Stomach (tissue), 4 donors: ENCODE data around the gene CLEC2L.

Experiments used
- CTCF ChIP-seq, 7 experiments: fragments of 450-650 bp in 4 of 7; fragments of 200-600 bp in 3 of 7; sonication (generic) in 3 of 7; IDR thresholded peaks; one replicate each; pipeline ENCODE4 v1.5.1; 2016 to 2019; ENCODE audit warnings: antibody characterized with exemption in 7 of 7, control low read depth in 2 of 7, mild to moderate bottlenecking in 1 of 7
- EP300 ChIP-seq: sonication (generic); formaldehyde crosslinking; IDR thresholded peaks from one replicate; pipeline ENCODE4 v1.6.1; 2017; ENCODE audit warnings: antibody characterized with exemption
- POLR2A ChIP-seq, 4 donors: fragments of 450-650 bp; IDR thresholded peaks; one replicate each; pipeline ENCODE4 v1.6.1; 2016; ENCODE audit warnings: antibody characterized with exemption in 4 of 4, control low read depth in 2 of 4, mild to moderate bottlenecking in 1 of 4, moderate library complexity in 1 of 4

DNA sequence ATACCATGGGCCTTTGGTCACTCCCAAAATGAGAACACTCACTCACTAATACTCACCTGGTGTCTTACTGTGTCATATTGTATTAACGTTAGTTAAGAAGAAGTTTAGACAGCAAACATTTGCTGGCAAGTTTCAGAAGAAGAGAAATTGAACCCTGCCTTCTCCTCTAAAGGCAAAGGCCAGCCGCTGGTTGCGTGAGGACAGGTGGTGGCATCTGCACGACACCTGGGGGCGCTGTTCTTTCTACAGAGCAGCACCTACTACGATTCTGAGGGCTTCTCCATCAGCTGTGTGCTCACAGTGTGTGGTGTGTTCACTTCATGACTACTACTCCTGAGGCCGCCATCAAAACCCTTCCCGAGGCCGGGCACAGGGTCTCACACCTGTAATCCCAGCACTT lies 17.9 kb upstream of the CLEC2L start:
- TF ChIP-seq CTCF (IDR thresholded peaks at IDR 0.05) (no peak), POLR2A (IDR thresholded peaks at IDR 0.05) (no peak), EP300 (no peak)
